RWPE2 (cell line): Measurements from ENCODE around the gene PGAP3.
"Not testable (repeated sequence)": the region's sequence is repeated elsewhere in the genome, so short reads cannot be mapped to it uniquely, and the experiment has no call there.

Source experiments
- ATAC-seq: fragments of 200-7000 bp; cut with Tn5 transposase; 3 replicates; pipeline ENCODE4 v1.9.1; 2021; ENCODE audit warnings: low read depth
- DNase-seq: peaks from one replicate; pipeline ENCODE4 v3.0.0-alpha.2; 2020; ENCODE audit warnings: low spot score
- H3K27ac ChIP-seq: fragments of 450-650 bp; 2 replicates; pipeline ENCODE4 v1.5.1; 2017; ENCODE audit warnings: mild to moderate bottlenecking; ENCODE audit not compliant: poor library complexity, severe bottlenecking
- H3K27me3 ChIP-seq: fragments of 250-450 bp; sonication (Bioruptor Pico); 2 replicates; pipeline ENCODE4 v1.5.1; 2021; ENCODE audit warnings: mild to moderate bottlenecking, moderate library complexity; ENCODE audit not compliant: insufficient read depth, poor library complexity, severe bottlenecking
- H3K36me3 ChIP-seq: fragments of 250-450 bp; sonication (Bioruptor Pico); 2 replicates; pipeline ENCODE4 v1.5.1; 2020; ENCODE audit warnings: low read depth, mild to moderate bottlenecking, moderate library complexity
- H3K4me1 ChIP-seq: fragments of 250-450 bp; sonication (Bioruptor Pico); 2 replicates; pipeline ENCODE4 v1.5.1; 2021; ENCODE audit warnings: mild to moderate bottlenecking, moderate library complexity; ENCODE audit not compliant: insufficient read depth, poor library complexity, severe bottlenecking
- H3K4me3 ChIP-seq: fragments of 250-450 bp; sonication (Bioruptor Pico); 2 replicates; pipeline ENCODE4 v1.5.1; 2021; ENCODE audit warnings: mild to moderate bottlenecking, moderate library complexity; ENCODE audit not compliant: severe bottlenecking
- H3K9me3 ChIP-seq: fragments of 250-450 bp; sonication (Bioruptor Pico); 2 replicates; pipeline ENCODE4 v1.5.1; 2021; ENCODE audit warnings: mild to moderate bottlenecking, moderate library complexity; ENCODE audit not compliant: severe bottlenecking
- CTCF ChIP-seq: fragments of 450-650 bp; IDR thresholded peaks from one replicate; pipeline ENCODE4 v1.5.1; 2017; ENCODE audit warnings: mild to moderate bottlenecking, moderate library complexity; ENCODE audit not compliant: poor library complexity, severe bottlenecking

Gene PGAP3

GRCh38 chr17:39699818-39700147 is 11.9 kb upstream of the PGAP3 start, which contains the start of gene ERBB2:
Gene ERBB2 (plus strand): TSS chr17:39700064. CDS start chr17:39700239, 175 bp downstream.
- DNase-seq (no peak), ATAC-seq (peak; percentile 92)
- no peaks in the 10 kb centered on the region for H3K27me3 ChIP-seq
- H3K27ac ChIP-seq: peak within 1 kb of the TSS; percentile 60
- peak within 1 kb of the TSS; percentile 71 for H3K4me3 ChIP-seq
- H3K36me3 ChIP-seq: no peaks in the 10 kb centered on the region
- no peaks in the 10 kb centered on the region for H3K9me3 ChIP-seq
- TF ChIP-seq CTCF: no peak
- H3K4me1 ChIP-seq: peaks cover 7% of the 10 kb centered on the region

- H3K36me3 ChIP-seq, H3K27me3 ChIP-seq, ATAC-seq, H3K4me1 ChIP-seq, DNase-seq, H3K9me3 ChIP-seq: not testable (repeated sequence)
- H3K4me3 ChIP-seq: peak overlapping the region; percentile 71
- peak overlapping the region; percentile 60 for H3K27ac ChIP-seq
Observed at GRCh38 chr17:39699157-39699817, 11.4 kb upstream of the PGAP3 start.

GRCh38 chr17:39697961-39698360 is 10.1 kb upstream of the PGAP3 start:
- ATAC-seq: no peak

GRCh38 chr17:39696731-39697130 is 8.9 kb upstream of the PGAP3 start:
- TF ChIP-seq CTCF: no peak
- H3K9me3 ChIP-seq: no peaks in the 10 kb centered on the region
- DNase-seq: no peak
- H3K4me1 ChIP-seq: peaks cover 5% of the 10 kb centered on the region
- H3K4me3 ChIP-seq: no peak overlapping the region
- no peaks in the 10 kb centered on the region for H3K27me3 ChIP-seq
- ATAC-seq: no peak
- no peak overlapping the region for H3K27ac ChIP-seq
- H3K36me3 ChIP-seq: no peaks in the 10 kb centered on the region

More at GRCh38 chr17:39697961-39698360, 10.1 kb upstream of the PGAP3 start:
- Histone ChIP-seq H3K27ac (no peak overlapping the region), H3K4me1 (peaks cover 5% of the 10 kb centered on the region), H3K4me3 (no peak overlapping the region), H3K9me3 (no peaks in the 10 kb centered on the region), H3K27me3 (no peaks in the 10 kb centered on the region), H3K36me3 (no peaks in the 10 kb centered on the region)
- no peak for DNase-seq
- TF ChIP-seq CTCF: no peak

- Histone ChIP-seq H3K27ac (no peak overlapping the region), H3K4me1 (peaks cover 5% of the 10 kb centered on the region), H3K4me3 (no peak overlapping the region), H3K27me3 (no peaks in the 10 kb centered on the region), H3K9me3 (no peaks in the 10 kb centered on the region), H3K36me3 (no peaks in the 10 kb centered on the region)
- ATAC-seq (no peak), DNase-seq (no peak)
- no peak for TF ChIP-seq CTCF
Observed at GRCh38 chr17:39695089-39695474, 7.2 kb upstream of the PGAP3 start.
